DND-41 (cell line): ENCODE measurements around the gene MSX2.

Source experiments
- EZH2 ChIP-seq: IDR thresholded peaks from 3 replicates; pipeline ENCODE4 v1.6.1; 2012; ENCODE audit warnings: borderline replicate concordance, low read depth, mild to moderate bottlenecking, moderate library complexity, low read length, inconsistent platforms; ENCODE audit not compliant: severe bottlenecking
- TF ChIP-seq, protein P1 (sequence below): IDR thresholded peaks from 2 replicates; pipeline ENCODE4 v1.5.1; 2012; ENCODE audit warnings: borderline replicate concordance, low read length, moderate library complexity, mild to moderate bottlenecking; ENCODE audit not compliant: poor library complexity, severe bottlenecking; ENCODE audit errors: extremely low read depth

DNA sequence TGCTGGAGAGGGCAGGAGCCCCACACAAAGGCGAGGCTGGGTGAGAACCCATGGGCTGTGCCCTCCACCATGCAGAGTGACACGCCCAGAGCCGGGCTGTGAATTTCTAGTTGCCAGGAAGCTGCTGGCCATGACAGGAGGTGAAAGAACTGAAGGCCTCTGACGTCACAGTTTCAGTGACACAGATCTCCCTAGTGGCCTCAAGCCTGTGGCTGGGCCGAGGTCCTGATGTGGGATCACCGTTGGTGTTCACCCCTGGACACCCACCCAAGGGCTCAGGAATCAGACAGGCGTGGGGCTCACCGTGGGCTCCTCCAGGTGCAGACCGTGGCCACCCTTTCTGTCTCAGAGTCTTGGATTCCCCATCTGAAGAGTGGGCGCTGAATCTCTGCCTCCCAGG is 39.9 kb downstream of the MSX2 start:
- TF ChIP-seq, protein P1, sequence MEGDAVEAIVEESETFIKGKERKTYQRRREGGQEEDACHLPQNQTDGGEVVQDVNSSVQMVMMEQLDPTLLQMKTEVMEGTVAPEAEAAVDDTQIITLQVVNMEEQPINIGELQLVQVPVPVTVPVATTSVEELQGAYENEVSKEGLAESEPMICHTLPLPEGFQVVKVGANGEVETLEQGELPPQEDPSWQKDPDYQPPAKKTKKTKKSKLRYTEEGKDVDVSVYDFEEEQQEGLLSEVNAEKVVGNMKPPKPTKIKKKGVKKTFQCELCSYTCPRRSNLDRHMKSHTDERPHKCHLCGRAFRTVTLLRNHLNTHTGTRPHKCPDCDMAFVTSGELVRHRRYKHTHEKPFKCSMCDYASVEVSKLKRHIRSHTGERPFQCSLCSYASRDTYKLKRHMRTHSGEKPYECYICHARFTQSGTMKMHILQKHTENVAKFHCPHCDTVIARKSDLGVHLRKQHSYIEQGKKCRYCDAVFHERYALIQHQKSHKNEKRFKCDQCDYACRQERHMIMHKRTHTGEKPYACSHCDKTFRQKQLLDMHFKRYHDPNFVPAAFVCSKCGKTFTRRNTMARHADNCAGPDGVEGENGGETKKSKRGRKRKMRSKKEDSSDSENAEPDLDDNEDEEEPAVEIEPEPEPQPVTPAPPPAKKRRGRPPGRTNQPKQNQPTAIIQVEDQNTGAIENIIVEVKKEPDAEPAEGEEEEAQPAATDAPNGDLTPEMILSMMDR = no peak
- no peak for TF ChIP-seq EZH2
